ENCODE measurements around the gene JCHAIN.

Gene JCHAIN

DNA sequence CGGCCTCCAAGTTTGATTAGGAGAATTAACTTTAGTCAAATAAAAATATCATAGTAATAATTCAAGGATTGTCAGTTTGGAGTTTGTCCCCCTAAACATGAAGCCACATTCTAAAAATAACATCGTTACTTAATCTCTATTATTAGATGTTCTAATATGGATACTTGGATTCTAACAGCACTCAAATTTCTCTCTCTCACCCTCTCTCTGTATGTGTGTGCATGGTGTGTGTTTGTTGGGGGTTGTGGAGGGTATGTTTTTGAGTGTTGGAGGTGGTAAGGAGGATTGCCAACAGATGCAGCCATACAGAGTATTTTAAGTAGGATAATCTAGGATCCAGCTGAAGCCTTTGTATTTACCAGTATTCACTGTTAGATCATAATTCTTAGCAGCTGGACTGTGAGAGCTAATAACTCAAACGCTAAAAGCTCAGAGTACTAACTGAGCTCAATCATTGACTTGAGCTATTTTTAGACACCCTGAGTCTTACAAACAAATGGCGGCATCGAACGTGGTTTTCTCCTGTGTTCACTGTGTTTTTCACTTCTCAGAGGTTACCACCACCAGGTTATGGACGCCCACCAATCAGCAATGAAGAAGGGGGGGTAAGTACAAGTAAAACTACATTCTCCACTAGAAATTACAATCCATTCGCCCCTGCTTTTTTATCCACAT, 28.9 kb downstream of the JCHAIN start:
- no peak for DNase-seq (ENCODE audit: low read depth)
- H3K4me3 ChIP-seq (ENCODE audit: low read depth, low read length) = no peak overlapping the region
- TF ChIP-seq, protein P1, sequence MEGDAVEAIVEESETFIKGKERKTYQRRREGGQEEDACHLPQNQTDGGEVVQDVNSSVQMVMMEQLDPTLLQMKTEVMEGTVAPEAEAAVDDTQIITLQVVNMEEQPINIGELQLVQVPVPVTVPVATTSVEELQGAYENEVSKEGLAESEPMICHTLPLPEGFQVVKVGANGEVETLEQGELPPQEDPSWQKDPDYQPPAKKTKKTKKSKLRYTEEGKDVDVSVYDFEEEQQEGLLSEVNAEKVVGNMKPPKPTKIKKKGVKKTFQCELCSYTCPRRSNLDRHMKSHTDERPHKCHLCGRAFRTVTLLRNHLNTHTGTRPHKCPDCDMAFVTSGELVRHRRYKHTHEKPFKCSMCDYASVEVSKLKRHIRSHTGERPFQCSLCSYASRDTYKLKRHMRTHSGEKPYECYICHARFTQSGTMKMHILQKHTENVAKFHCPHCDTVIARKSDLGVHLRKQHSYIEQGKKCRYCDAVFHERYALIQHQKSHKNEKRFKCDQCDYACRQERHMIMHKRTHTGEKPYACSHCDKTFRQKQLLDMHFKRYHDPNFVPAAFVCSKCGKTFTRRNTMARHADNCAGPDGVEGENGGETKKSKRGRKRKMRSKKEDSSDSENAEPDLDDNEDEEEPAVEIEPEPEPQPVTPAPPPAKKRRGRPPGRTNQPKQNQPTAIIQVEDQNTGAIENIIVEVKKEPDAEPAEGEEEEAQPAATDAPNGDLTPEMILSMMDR (IDR thresholded peaks at IDR 0.05; ENCODE audit: control insufficient read depth, extremely low read depth, insufficient read depth) = no peak

DNA sequence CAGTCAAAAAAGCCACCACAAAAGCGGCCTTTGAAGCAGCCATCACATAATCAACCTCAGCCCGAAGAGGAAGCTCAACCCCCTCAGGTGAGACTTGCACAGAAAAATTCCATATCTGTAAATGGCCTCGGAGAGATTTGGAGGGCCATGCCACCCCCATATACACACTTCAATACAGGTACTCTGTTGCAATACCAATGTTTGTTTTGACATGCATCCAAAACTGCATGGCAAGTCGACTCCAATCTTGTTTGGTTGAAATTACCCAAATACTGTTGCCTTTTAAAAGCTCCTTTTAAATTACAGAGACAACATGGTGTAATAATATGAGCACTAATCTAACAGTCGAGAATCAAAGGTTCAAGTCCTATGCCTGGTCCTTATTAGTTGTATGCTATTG, 31.8 kb downstream of the JCHAIN start:
- TF ChIP-seq, protein P1 (IDR thresholded peaks at IDR 0.05; ENCODE audit: control insufficient read depth, extremely low read depth, insufficient read depth) = no peak
- no peak for DNase-seq (ENCODE audit: low read depth)
- H3K4me3 ChIP-seq (ENCODE audit: low read depth, low read length) = no peak overlapping the region

DNA sequence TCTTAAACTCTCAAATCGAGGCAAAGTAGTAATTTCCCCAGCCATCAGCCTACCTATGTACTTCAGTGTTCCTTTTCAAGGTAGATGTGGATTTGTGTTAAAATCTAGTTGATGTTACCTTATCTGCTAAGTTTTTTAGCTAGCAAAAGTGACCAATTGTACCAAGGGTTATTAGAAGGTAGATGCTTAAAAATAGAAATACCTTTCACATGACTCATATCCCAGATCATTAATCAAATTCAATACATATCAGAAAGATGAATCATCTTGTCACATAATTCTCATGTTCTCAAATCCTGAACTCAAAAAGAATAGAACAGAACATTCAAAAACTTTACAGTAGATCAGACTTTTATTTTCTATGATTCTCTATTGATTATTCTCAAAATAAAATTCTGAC, 34.3 kb downstream of the JCHAIN start:
- DNase-seq (ENCODE audit: low read depth) = no peak
- TF ChIP-seq, protein P1 (IDR thresholded peaks at IDR 0.05; ENCODE audit: control insufficient read depth, extremely low read depth, insufficient read depth) = no peak
- H3K4me3 ChIP-seq (ENCODE audit: low read depth, low read length) = no peak overlapping the region

DNA sequence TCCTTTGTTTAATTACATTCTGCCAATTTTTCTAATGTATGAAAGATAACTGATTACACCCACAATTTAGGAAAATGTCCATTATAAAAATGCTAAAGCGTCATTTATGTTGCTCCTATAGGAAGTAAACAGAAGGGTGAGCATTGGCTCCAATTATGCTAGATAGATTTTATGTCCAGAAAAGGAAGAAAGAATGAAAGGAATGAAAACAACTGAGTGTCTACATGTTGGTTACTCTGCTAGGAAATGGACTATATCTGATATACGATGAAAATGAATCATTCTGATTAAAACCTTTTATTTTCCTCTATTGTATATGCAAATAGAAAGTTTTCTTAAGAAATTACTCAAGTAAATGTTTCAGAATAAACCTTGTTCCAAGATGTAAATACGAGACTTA, 36.1 kb downstream of the JCHAIN start:
- TF ChIP-seq, protein P1 (IDR thresholded peaks at IDR 0.05; ENCODE audit: control insufficient read depth, extremely low read depth, insufficient read depth) = no peak
- DNase-seq (ENCODE audit: low read depth) = no peak
- no peak overlapping the region for H3K4me3 ChIP-seq (ENCODE audit: low read depth, low read length)

DNA sequence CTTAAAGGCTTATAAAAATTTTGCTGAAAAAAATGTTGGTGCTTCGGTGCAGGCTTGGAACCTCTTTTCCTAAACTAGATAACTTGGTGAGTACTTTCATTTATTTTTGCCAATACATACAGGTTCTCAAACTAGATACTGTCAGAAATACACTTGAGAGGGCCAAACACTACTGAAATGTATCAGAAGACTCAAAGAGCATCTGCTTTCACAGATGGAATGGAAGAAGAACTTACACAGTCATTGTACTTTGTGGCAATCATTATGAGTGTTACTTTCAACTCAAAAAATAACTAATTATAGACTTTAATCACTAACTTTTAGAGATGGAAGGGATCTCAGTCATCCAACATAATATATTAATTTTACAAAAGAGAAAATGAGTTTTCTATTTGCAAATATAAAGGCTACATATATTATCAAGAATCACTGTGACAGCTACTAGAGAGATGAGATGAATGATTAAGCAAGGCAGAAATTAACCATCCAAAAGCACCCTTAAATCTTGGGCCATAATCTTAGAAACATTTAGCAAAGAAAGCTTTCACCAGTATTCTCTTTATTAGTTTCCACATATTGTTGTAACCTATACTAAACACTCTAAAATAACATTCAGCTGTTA, 36.7 kb downstream of the JCHAIN start:
- TF ChIP-seq, protein P1 (IDR thresholded peaks at IDR 0.05; ENCODE audit: control insufficient read depth, extremely low read depth, insufficient read depth) = no peak
- no peak overlapping the region for H3K4me3 ChIP-seq (ENCODE audit: low read depth, low read length)
- no peak for DNase-seq (ENCODE audit: low read depth)

DNA sequence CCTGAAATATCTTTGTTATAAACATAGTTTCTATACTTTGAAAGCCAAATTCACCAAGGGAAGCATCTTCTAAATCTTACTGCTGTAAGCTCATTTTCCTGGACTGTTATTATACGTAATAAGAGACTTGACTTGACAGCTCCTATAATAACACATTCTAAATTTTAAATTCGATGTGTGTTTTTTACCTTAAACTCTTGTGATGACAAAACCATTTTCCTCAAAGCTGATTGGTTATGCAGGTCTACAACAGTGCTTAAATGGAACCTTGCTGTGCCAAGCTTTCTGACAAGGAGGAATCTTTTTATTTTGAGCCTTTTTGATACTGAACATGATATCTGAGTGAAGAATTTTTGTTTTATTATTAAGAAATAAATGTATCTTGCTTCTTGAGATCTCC, 37.9 kb downstream of the JCHAIN start, which contains the start of gene ENAM:
ENAM (plus strand) TSS at position 301 of the 400 bp plus-strand sequence. CDS start 757 bp downstream, outside the sequence.
- no peak for DNase-seq (ENCODE audit: low read depth)
- H3K4me3 ChIP-seq (ENCODE audit: low read depth, low read length) = no peak within 1 kb of the TSS
- TF ChIP-seq, protein P1 (IDR thresholded peaks at IDR 0.05; ENCODE audit: control insufficient read depth, extremely low read depth, insufficient read depth) = no peak
